ENCODE data around the gene MSTN.

The MSTN gene

GRCh38 chr2:190075623-190076022 is 13.1 kb upstream of the MSTN start:
- no peak overlapping the region for H3K4me2 ChIP-seq (ENCODE audit: insufficient read depth, low read length)
- TF ChIP-seq, protein P1, sequence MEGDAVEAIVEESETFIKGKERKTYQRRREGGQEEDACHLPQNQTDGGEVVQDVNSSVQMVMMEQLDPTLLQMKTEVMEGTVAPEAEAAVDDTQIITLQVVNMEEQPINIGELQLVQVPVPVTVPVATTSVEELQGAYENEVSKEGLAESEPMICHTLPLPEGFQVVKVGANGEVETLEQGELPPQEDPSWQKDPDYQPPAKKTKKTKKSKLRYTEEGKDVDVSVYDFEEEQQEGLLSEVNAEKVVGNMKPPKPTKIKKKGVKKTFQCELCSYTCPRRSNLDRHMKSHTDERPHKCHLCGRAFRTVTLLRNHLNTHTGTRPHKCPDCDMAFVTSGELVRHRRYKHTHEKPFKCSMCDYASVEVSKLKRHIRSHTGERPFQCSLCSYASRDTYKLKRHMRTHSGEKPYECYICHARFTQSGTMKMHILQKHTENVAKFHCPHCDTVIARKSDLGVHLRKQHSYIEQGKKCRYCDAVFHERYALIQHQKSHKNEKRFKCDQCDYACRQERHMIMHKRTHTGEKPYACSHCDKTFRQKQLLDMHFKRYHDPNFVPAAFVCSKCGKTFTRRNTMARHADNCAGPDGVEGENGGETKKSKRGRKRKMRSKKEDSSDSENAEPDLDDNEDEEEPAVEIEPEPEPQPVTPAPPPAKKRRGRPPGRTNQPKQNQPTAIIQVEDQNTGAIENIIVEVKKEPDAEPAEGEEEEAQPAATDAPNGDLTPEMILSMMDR (IDR thresholded peaks at IDR 0.05; ENCODE audit: borderline replicate concordance, extremely low read depth, low read length, poor library complexity, severe bottlenecking): no peak
- no peak for TF ChIP-seq EZH2 (IDR thresholded peaks at IDR 0.05; ENCODE audit: borderline replicate concordance, low read depth, low read length, severe bottlenecking)
- DNase-seq (no peak), ATAC-seq (ENCODE audit: insufficient read depth, low read depth) (no peak)
- H3K79me2 ChIP-seq (ENCODE audit: insufficient read depth, low read length): no peaks in the 10 kb centered on the region
- no peaks in the 10 kb centered on the region for H3K4me1 ChIP-seq (ENCODE audit: insufficient read depth, low read length)
- no peaks in the 10 kb centered on the region for H3K36me3 ChIP-seq (ENCODE audit: insufficient read depth, low read length)
- no peaks in the 10 kb centered on the region for H4K20me1 ChIP-seq (ENCODE audit: insufficient read depth, low read length)
- no peaks in the 10 kb centered on the region for H3K27me3 ChIP-seq (ENCODE audit: insufficient read depth, low read length, poor library complexity)
- H3K27ac ChIP-seq (ENCODE audit: low read length): no peak overlapping the region
- no peaks in the 10 kb centered on the region for H3K9me3 ChIP-seq (ENCODE audit: insufficient read depth, low read length, severe bottlenecking)
- H3K4me3 ChIP-seq (ENCODE audit: low read depth in 1 of 2, low read length in 2 of 2): no peak overlapping the region
- H2AFZ ChIP-seq (ENCODE audit: low read depth, low read length): no peak overlapping the region
- H3K9ac ChIP-seq (ENCODE audit: low read depth, low read length): no peak overlapping the region

DNA sequence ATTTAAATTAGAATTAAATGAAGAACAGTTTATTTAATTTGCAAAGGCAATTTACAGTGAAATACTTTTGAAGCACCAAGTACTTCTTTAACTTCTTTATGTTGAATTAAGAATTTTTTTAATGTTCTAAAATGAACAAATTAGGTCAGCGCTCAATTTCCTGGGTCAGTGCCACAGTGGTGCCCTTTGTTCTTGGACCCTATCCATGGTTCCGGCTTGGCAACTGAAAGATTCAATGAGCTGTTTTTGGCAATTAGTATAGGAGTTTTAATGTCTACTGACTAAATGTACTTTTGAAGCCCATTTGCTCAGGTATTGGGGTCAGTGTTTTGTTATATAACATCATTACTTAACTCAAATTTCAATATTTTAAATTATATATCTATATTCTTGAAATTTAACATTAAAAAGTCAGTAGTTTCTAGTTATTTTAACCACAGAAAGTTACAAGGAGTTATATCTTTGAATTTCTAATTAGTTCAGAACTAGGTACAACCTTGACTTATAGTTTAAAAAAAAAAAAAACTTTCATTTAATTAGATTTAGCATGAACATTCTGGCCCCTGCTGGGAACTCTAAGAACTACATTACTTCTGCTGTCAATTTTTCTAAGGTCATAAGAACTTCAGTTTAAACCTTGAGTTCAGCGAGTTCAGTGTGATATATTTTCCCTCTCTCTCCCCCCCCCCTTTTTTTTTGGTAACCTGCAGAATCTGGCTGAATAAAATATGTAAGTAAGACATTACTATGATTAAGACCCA is 7.6 kb upstream of the MSTN start:
- H3K4me3 ChIP-seq (ENCODE audit: low read depth in 1 of 2, low read length in 2 of 2): no peak overlapping the region
- H3K27me3 ChIP-seq (ENCODE audit: insufficient read depth, low read length, poor library complexity): no peaks in the 10 kb centered on the region
- no peaks in the 10 kb centered on the region for H3K36me3 ChIP-seq (ENCODE audit: insufficient read depth, low read length)
- H3K9ac ChIP-seq (ENCODE audit: low read depth, low read length): no peak overlapping the region
- H3K4me2 ChIP-seq (ENCODE audit: insufficient read depth, low read length): no peak overlapping the region
- no peak overlapping the region for H3K27ac ChIP-seq (ENCODE audit: low read length)
- no peaks in the 10 kb centered on the region for H3K9me3 ChIP-seq (ENCODE audit: insufficient read depth, low read length, severe bottlenecking)
- ATAC-seq (ENCODE audit: insufficient read depth, low read depth): peak; percentile 68
- no peaks in the 10 kb centered on the region for H3K4me1 ChIP-seq (ENCODE audit: insufficient read depth, low read length)
- peak; percentile 38 for DNase-seq
- TF ChIP-seq EZH2 (IDR thresholded peaks at IDR 0.05; ENCODE audit: borderline replicate concordance, low read depth, low read length, severe bottlenecking): no peak
- TF ChIP-seq, protein P1 (IDR thresholded peaks at IDR 0.05; ENCODE audit: borderline replicate concordance, extremely low read depth, low read length, poor library complexity, severe bottlenecking): peak; percentile 68
- no peaks in the 10 kb centered on the region for H4K20me1 ChIP-seq (ENCODE audit: insufficient read depth, low read length)
- no peak overlapping the region for H2AFZ ChIP-seq (ENCODE audit: low read depth, low read length)
- no peaks in the 10 kb centered on the region for H3K79me2 ChIP-seq (ENCODE audit: insufficient read depth, low read length)

DNA sequence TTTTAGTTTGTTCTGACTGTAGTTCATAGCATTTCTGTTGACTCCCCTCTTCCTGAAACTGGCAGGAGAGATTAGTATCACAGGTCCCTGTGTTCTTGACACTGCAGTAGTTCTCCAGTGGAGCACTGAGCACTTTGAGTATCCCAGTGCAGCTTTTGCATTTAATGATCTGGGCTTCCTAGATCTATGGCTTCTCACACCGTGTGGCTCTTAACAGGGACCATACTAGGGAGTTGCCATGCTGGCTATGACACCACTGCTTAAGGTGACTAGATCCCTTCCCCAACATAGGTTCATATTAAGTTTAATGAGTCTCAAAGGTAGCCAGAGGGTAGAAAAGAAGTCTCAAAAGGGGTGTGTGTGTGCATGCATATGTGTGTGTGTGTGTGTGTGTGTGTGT is 6.2 kb upstream of the MSTN start:
- H3K4me2 ChIP-seq (ENCODE audit: insufficient read depth, low read length): no peak overlapping the region
- no peak overlapping the region for H3K27ac ChIP-seq (ENCODE audit: low read length)
- H3K4me1 ChIP-seq (ENCODE audit: insufficient read depth, low read length): no peaks in the 10 kb centered on the region
- no peak overlapping the region for H3K4me3 ChIP-seq (ENCODE audit: low read depth in 1 of 2, low read length in 2 of 2)
- no peaks in the 10 kb centered on the region for H3K9me3 ChIP-seq (ENCODE audit: insufficient read depth, low read length, severe bottlenecking)
- DNase-seq (no peak), ATAC-seq (ENCODE audit: insufficient read depth, low read depth) (no peak)
- no peaks in the 10 kb centered on the region for H3K36me3 ChIP-seq (ENCODE audit: insufficient read depth, low read length)
- no peak for TF ChIP-seq EZH2 (IDR thresholded peaks at IDR 0.05; ENCODE audit: borderline replicate concordance, low read depth, low read length, severe bottlenecking)
- no peaks in the 10 kb centered on the region for H4K20me1 ChIP-seq (ENCODE audit: insufficient read depth, low read length)
- no peaks in the 10 kb centered on the region for H3K27me3 ChIP-seq (ENCODE audit: insufficient read depth, low read length, poor library complexity)
- H3K79me2 ChIP-seq (ENCODE audit: insufficient read depth, low read length): no peaks in the 10 kb centered on the region
- no peak overlapping the region for H2AFZ ChIP-seq (ENCODE audit: low read depth, low read length)
- H3K9ac ChIP-seq (ENCODE audit: low read depth, low read length): no peak overlapping the region

GRCh38 chr2:190065839-190066238 is 3.3 kb upstream of the MSTN start:
- no peak overlapping the region for H3K4me2 ChIP-seq (ENCODE audit: insufficient read depth, low read length)
- TF ChIP-seq EZH2 (IDR thresholded peaks at IDR 0.05; ENCODE audit: borderline replicate concordance, low read depth, low read length, severe bottlenecking): no peak
- TF ChIP-seq, protein P1 (IDR thresholded peaks at IDR 0.05; ENCODE audit: borderline replicate concordance, extremely low read depth, low read length, poor library complexity, severe bottlenecking): no peak
- H3K9ac ChIP-seq (ENCODE audit: low read depth, low read length): no peak overlapping the region
- no peaks in the 10 kb centered on the region for H3K36me3 ChIP-seq (ENCODE audit: insufficient read depth, low read length)
- H3K27me3 ChIP-seq (ENCODE audit: insufficient read depth, low read length, poor library complexity): no peaks in the 10 kb centered on the region
- no peak overlapping the region for H3K4me3 ChIP-seq (ENCODE audit: low read depth in 1 of 2, low read length in 2 of 2)
- H3K9me3 ChIP-seq (ENCODE audit: insufficient read depth, low read length, severe bottlenecking): no peaks in the 10 kb centered on the region
- H3K79me2 ChIP-seq (ENCODE audit: insufficient read depth, low read length): no peaks in the 10 kb centered on the region
- no peak overlapping the region for H3K27ac ChIP-seq (ENCODE audit: low read length)
- H2AFZ ChIP-seq (ENCODE audit: low read depth, low read length): peak overlapping the region; percentile 31; the same call in 1 of the 2 replicates
- no peak for ATAC-seq (ENCODE audit: insufficient read depth, low read depth)
- no peaks in the 10 kb centered on the region for H3K4me1 ChIP-seq (ENCODE audit: insufficient read depth, low read length)
- no peak for DNase-seq
- H4K20me1 ChIP-seq (ENCODE audit: insufficient read depth, low read length): no peaks in the 10 kb centered on the region

Data from DND-41 (cell line).